HepG2 (cell line): ENCODE results near the gene PRR22. TPM values are rescaled to one million over a fixed set of nuclear protein-coding genes. Genes with fewer than 3 reads are reported as not detected.

Experiments
- DNMT3B ChIP-seq: conservative IDR thresholded peaks from 2 replicates; pipeline ENCODE4 v1.6.1; 2016; ENCODE audit warnings: missing biosample characterization, control low read depth
- EZH2 ChIP-seq: conservative IDR thresholded peaks from 2 replicates; pipeline ENCODE4 v1.6.1; 2012; ENCODE audit warnings: mild to moderate bottlenecking, low read depth, low read length, moderate library complexity
- GABPB1 ChIP-seq: IDR thresholded peaks from 2 replicates; pipeline ENCODE4 v1.6.1; 2016; ENCODE audit warnings: mild to moderate bottlenecking, missing genetic modification reagents, moderate library complexity, missing compliant biosample characterization
- RFXANK ChIP-seq: IDR thresholded peaks from 2 replicates; pipeline ENCODE4 v1.6.1; 2016
- SMC3 ChIP-seq: IDR thresholded peaks from 2 replicates; pipeline ENCODE4 v1.6.1; 2011; ENCODE audit warnings: low read length, improper control_type of control experiment
- ZNF160 ChIP-seq: sonication (generic); formaldehyde crosslinking; IDR thresholded peaks from 2 replicates; pipeline ENCODE4 v1.8.0; 2022; ENCODE audit warnings: mild to moderate bottlenecking, inconsistent platforms, missing genetic modification reagents
- ZNF672 ChIP-seq: sonication (generic); formaldehyde crosslinking; IDR thresholded peaks from 2 replicates; pipeline ENCODE4 v1.8.1; 2022; ENCODE audit warnings: missing genetic modification reagents
- ZNF749 ChIP-seq: sonication (generic); formaldehyde crosslinking; IDR thresholded peaks from 2 replicates; pipeline ENCODE4 v1.8.0; 2022; ENCODE audit warnings: mild to moderate bottlenecking, missing genetic modification reagents, moderate library complexity, borderline replicate concordance
- polyA plus RNA-seq, 8 experiments: library from polyadenylated mRNA; depleted of rRNA in 3 of 8; stranded (reverse) in 7 of 8; unstranded in 1 of 8; fragments of >200 nt; fragmentation: Illumina TruSeq in 4 of 8; extraction: Trizol in 4 of 8; gene quantifications; 2 replicates each; pipeline versions ENCODE4 v1.2.1 to v1.2.3, GENCODE V29; 2011 to 2016; ENCODE audit warnings: low read depth in 4 of 8, missing spikeins in 1 of 8, mixed read lengths in 1 of 8; ENCODE audit not compliant: insufficient read depth in 1 of 8
- total RNA-seq, 5 experiments: library from RNA; depleted of rRNA; stranded (reverse); fragments of >200 nt; fragmentation: Illumina TruSeq; extraction: Trizol; gene quantifications; 2 replicates each; pipeline ENCODE4 v1.2.3, GENCODE V29; 2016; ENCODE audit warnings: low read depth in 1 of 5
- TF ChIP-seq, protein P1 (sequence below): sonication (generic); formaldehyde crosslinking; IDR thresholded peaks from one replicate; pipeline ENCODE4 v1.5.1; 2020; ENCODE audit warnings: mild to moderate bottlenecking, missing genetic modification reagents; ENCODE audit errors: not compliant biosample characterization
- TF ChIP-seq, protein P2 (sequence below): sonication (generic); formaldehyde crosslinking; IDR thresholded peaks from 2 replicates; pipeline ENCODE4 v1.5.1; 2020; ENCODE audit warnings: mild to moderate bottlenecking, missing genetic modification reagents, moderate library complexity
- TF ChIP-seq, protein P3 (sequence below): sonication (generic); formaldehyde crosslinking; IDR thresholded peaks from 2 replicates; pipeline ENCODE4 v1.4.0; 2020; ENCODE audit warnings: missing genetic modification reagents
- TF ChIP-seq, protein P4 (sequence below): IDR thresholded peaks from 2 replicates; pipeline ENCODE4 v1.6.1; 2016; ENCODE audit warnings: low read depth
- TF ChIP-seq, protein P5 (sequence below): sonication (generic); formaldehyde crosslinking; IDR thresholded peaks from 2 replicates; pipeline ENCODE4 v1.5.0; 2020; ENCODE audit warnings: mild to moderate bottlenecking, missing genetic modification reagents, borderline replicate concordance

PRR22 gene
- total and polyA plus RNA-seq, 2 of the 13 experiments (the other 11 are each of a cell fraction or from before 2014, with no cell fraction given) = 0.84 to 2.3 TPM

DNA sequence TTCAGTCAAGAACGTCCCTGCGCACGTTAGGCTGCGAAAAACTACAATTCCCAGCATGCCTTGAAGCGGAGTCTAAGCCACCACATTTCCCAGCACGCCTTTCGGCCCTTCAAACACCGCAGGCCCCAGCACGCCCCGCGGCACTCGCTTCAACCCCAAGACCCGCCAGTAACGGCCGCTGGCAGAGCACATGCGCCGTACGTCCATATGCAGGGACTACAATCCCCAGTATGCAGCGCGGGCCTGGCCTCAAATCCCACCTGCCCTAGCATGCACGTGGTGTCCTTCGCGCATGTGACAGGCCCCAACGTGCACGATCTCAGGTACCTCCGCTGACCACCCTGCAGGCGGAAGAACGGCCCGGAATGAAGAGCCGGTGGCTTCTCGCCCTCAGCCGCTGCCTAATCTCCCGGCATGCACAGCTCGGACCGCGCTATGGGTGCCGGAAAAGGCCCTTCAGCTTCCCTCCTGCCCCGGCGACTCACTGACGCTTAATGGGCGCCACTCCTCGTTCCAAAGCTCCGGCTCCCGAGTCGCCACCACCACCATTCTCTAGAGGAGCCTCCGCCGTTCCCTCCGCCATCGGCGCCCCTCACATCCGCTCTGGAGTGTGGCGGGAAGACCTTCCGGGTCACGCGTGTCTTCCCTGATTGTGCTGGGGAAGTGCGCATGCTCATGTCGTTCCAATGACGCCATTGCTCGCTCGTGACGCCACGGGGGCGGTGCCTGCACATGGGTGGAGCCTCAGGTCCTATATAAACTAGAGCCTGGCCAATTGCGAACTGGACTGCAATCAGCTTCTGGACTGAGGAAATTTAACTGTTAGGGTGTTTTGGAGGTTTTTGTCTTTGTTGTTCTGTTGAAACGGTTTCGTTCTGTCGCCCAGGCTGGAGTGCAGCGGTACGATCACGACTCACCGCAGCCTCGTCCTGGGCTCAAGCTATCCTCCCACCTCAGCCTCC is 6.3 kb upstream of the PRR22 start, which contains the start of gene DUS3L (continued):
- TF ChIP-seq, protein P1, sequence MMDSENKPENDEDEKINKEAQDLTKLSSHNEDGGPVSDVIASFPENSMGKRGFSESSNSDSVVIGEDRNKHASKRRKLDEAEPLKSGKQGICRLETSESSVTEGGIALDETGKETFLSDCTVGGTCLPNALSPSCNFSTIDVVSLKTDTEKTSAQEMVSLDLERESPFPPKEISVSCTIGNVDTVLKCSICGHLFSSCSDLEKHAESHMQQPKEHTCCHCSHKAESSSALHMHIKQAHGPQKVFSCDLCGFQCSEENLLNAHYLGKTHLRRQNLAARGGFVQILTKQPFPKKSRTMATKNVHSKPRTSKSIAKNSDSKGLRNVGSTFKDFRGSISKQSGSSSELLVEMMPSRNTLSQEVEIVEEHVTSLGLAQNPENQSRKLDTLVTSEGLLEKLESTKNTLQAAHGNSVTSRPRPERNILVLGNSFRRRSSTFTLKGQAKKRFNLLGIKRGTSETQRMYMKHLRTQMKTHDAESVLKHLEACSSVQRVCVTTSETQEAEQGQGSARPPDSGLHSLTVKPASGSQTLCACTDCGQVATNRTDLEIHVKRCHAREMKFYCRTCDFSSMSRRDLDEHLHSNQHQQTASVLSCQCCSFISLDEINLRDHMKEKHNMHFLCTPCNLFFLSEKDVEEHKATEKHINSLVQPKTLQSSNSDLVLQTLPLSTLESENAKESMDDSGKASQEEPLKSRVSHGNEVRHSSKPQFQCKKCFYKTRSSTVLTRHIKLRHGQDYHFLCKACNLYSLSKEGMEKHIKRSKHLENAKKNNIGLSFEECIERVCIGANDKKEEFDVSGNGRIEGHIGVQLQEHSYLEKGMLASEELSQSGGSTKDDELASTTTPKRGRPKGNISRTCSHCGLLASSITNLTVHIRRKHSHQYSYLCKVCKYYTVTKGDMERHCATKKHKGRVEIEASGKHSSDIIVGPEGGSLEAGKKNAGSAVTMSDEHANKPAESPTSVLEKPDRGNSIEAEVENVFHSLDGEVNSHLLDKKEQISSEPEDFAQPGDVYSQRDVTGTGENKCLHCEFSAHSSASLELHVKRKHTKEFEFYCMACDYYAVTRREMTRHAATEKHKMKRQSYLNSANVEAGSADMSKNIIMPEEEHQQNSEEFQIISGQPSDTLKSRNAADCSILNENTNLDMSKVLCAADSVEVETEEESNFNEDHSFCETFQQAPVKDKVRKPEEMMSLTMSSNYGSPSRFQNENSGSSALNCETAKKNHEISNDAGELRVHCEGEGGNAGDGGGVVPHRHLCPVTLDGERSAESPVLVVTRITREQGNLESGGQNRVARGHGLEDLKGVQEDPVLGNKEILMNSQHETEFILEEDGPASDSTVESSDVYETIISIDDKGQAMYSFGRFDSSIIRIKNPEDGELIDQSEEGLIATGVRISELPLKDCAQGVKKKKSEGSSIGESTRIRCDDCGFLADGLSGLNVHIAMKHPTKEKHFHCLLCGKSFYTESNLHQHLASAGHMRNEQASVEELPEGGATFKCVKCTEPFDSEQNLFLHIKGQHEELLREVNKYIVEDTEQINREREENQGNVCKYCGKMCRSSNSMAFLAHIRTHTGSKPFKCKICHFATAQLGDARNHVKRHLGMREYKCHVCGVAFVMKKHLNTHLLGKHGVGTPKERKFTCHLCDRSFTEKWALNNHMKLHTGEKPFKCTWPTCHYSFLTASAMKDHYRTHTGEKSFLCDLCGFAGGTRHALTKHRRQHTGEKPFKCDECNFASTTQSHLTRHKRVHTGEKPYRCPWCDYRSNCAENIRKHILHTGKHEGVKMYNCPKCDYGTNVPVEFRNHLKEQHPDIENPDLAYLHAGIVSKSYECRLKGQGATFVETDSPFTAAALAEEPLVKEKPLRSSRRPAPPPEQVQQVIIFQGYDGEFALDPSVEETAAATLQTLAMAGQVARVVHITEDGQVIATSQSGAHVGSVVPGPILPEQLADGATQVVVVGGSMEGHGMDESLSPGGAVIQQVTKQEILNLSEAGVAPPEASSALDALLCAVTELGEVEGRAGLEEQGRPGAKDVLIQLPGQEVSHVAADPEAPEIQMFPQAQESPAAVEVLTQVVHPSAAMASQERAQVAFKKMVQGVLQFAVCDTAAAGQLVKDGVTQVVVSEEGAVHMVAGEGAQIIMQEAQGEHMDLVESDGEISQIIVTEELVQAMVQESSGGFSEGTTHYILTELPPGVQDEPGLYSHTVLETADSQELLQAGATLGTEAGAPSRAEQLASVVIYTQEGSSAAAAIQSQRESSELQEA (CRISPR knock-in tag) = peak; percentile 69
- TF ChIP-seq RFXANK (CRISPR knock-in tag) (no peak), ZNF672 (no peak), DNMT3B (CRISPR knock-in tag) (no peak; the same call in 1 of the 2 replicates), EZH2 (no peak), SMC3 (no peak), ZNF749 (CRISPR knock-in tag) (peak; percentile 92), GABPB1 (peak; percentile 97), ZNF160 (CRISPR knock-in tag) (no peak)
- TF ChIP-seq, protein P2, sequence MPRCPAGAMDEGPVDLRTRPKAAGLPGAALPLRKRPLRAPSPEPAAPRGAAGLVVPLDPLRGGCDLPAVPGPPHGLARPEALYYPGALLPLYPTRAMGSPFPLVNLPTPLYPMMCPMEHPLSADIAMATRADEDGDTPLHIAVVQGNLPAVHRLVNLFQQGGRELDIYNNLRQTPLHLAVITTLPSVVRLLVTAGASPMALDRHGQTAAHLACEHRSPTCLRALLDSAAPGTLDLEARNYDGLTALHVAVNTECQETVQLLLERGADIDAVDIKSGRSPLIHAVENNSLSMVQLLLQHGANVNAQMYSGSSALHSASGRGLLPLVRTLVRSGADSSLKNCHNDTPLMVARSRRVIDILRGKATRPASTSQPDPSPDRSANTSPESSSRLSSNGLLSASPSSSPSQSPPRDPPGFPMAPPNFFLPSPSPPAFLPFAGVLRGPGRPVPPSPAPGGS (CRISPR knock-in tag) = peak; percentile 95
- TF ChIP-seq, protein P3, sequence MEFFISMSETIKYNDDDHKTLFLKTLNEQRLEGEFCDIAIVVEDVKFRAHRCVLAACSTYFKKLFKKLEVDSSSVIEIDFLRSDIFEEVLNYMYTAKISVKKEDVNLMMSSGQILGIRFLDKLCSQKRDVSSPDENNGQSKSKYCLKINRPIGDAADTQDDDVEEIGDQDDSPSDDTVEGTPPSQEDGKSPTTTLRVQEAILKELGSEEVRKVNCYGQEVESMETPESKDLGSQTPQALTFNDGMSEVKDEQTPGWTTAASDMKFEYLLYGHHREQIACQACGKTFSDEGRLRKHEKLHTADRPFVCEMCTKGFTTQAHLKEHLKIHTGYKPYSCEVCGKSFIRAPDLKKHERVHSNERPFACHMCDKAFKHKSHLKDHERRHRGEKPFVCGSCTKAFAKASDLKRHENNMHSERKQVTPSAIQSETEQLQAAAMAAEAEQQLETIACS (CRISPR knock-in tag) = 0 out of 2 replicates have a peak, but pooled peaks have one; percentile 13
- TF ChIP-seq, protein P4, sequence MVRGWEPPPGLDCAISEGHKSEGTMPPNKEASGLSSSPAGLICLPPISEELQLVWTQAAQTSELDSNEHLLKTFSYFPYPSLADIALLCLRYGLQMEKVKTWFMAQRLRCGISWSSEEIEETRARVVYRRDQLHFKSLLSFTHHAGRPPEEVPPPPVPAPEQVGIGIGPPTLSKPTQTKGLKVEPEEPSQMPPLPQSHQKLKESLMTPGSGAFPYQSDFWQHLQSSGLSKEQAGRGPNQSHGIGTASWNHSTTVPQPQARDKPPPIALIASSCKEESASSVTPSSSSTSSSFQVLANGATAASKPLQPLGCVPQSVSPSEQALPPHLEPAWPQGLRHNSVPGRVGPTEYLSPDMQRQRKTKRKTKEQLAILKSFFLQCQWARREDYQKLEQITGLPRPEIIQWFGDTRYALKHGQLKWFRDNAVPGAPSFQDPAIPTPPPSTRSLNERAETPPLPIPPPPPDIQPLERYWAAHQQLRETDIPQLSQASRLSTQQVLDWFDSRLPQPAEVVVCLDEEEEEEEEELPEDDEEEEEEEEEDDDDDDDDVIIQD (CRISPR knock-in tag) = peak; percentile 72
- TF ChIP-seq, protein P5, sequence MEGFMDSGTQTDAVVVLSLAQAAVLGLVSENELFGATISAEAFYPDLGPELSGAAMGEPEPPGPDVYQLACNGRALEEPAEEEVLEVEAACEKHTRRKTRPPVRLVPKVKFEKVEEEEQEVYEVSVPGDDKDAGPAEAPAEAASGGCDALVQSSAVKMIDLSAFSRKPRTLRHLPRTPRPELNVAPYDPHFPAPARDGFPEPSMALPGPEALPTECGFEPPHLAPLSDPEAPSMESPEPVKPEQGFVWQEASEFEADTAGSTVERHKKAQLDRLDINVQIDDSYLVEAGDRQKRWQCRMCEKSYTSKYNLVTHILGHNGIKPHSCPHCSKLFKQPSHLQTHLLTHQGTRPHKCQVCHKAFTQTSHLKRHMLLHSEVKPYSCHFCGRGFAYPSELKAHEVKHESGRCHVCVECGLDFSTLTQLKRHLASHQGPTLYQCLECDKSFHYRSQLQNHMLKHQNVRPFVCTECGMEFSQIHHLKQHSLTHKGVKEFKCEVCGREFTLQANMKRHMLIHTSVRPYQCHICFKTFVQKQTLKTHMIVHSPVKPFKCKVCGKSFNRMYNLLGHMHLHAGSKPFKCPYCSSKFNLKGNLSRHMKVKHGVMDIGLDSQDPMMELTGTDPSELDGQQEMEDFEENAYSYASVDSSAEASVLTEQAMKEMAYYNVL (CRISPR knock-in tag) = peak; percentile 79; the same call in 1 of the 2 replicates
